Tibial nerve (tissue), 4 donors: ENCODE results near the gene HBZ.

Source experiments
- CTCF ChIP-seq, 5 experiments: fragments of 200-600 bp in 3 of 5; fragments of 450-650 bp in 2 of 5; sonication (generic) in 3 of 5; IDR thresholded peaks; one replicate each; pipeline ENCODE4 v1.5.1; 2016 to 2019; ENCODE audit warnings: antibody characterized with exemption in 5 of 5, mild to moderate bottlenecking in 3 of 5, moderate library complexity in 2 of 5
- EP300 ChIP-seq, 2 donors: sonication (generic); formaldehyde crosslinking; IDR thresholded peaks; one replicate each; pipeline ENCODE4 v1.6.1; 2017; ENCODE audit warnings: antibody characterized with exemption in 2 of 2, mild to moderate bottlenecking in 1 of 2

- no peak for TF ChIP-seq EP300 (IDR thresholded peaks at IDR 0.05)
- no peak for TF ChIP-seq CTCF (IDR thresholded peaks at IDR 0.05)
Observed at GRCh38 chr16:130533-131173, 21.8 kb upstream of the HBZ start.
